Stimulated activated naive CD8-positive, alpha-beta T cell treated with anti-CD3 and anti-CD28 coated beads, Interleukin-15, Interleukin-2, amounts not matched to agents 100 U/mL and 50 U/mL, for 24 hours (primary cell): Measurements from ENCODE around the gene CNOT6L.

Experiments
- ATAC-seq: fragments of 150-1000 bp; cut with Tn5 transposase; one replicate; pipeline ENCODE4 v1.10.0; 2021
- DNase-seq: peaks from one replicate; pipeline ENCODE4 v3.0.0; 2021

The CNOT6L gene

DNA sequence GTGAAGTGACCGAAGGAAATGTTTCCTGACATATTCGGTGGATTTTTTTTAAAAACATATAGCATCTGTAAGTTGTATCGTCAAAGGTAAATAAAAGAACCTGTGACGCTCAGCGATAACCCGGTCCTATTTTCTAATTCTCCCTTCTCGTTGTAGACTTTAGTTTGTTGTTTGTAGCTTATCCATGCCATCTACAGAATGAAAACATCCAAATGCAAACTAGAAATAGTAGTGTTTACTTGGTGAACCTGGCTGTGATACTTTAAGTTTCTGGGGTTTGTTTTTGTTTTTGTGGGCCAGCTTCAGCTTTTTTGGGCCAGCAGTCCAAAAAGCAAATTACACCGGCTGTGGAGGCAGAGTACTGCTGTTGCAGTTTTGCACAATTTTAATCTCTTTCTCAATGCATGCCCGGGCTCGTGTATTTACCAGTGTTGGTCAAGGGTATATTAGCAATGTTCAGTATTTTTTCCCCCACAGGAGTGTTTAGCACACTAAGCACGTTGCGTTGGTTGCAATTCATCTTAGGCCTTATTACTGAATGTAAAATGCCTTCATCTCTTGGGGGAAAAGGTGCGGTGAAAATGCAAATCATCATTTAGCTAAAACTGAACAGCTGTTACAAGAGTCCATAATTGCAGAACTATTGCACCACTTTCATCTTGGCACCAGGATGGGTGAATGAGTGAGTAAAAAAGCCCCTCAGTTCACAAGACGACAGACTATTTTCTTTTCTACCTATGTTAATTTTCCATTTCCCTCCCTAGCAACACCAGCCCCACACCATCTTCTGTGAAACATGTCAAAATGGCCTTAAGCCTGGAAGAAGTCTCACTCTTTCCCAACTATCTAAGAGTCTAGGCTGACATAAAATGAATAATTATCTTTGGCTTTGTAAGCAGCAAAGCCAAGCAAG lies 1.7 kb upstream of the CNOT6L start:
- peak; percentile 7 for ATAC-seq
- DNase-seq, result no peak

DNA sequence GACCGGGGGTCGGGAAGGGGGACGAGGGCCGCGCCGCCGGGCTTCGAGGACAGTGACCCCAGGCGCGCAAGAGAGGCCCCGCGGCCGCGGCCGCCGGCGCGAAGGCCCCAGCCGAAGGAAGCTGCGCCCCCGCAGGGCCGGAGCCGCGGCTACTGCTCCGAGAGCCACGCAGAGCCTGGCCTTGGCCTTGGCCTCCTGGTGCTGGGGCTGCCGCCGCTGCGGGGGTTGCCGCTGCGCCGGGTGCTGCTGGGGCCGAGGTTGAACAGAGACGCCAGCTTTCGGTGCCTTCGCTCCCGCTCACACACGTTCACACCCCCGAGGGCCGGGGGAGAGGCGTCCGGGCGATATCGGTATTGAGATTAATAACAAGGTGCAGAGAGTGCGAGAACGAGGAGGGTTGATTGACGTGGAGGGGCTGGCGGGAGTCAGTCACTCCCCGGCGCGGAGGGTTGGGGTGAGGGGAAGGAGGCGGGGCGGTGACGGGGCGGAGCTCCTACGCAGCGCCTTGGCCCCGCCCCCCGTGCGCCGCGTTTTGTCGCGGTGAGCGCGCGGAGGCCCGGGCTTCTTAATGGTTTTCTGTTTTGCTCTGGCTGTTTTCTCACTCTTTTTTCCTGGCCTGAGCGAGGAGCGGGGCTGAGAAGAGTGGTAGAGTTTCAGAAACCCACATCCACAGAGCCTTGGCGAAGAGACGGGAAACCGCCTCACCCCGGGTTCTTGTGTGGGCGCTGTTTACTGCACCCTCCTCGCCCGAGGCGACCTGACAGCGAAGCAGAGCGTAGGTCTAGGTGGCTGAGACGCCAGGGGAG lies 878 bp upstream of the CNOT6L start:
- ATAC-seq (peak; percentile 86), DNase-seq (peak; percentile 98)

DNA sequence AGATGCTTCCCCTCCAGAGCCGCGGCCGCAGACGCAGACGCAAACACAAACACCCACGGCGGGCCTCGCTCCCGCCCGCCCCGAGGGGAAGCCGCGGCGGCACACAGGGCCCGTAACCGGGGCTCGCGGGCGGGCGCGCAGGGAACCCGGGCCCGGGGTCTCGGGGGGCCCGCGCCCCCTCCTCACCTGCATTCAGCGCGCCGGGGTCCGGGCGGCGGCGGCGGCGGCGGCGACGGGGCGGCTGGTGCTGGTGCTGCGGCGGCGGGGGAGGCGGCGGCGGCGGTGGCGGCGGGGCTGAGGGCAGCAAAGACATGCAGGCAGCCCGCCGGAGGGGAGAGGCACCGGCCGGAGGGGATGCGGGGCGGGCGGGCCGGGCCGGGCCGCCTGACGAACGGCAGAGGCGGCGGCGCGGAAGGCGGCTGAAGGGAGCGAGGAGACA lies 255 bp upstream of the CNOT6L start:
- ATAC-seq, result peak; percentile 3
- peak; percentile 49 for DNase-seq

DNA sequence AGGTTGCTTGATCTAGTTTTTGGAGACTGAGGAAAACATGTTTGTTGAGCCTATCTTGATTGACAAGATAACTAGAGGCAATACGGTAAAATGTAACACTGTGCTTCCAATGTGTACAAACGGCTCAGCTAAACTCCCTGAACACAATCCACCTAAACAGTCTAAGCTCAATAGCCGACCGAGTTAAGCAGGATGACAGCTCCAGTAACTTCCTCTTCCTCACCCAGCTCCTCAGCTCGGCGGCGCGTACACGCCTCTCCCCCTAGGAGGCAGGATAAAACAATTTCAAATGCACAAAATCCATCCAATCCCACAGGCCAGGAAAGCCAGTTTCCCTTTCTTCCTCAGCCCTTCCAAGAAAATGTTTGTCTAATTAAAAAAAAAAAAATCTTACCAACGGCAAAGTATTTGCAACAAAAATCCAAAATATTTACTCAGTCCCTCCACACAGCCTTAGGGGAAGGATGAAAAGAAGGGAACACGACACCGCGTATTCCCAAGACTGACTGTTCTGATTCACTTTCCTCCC lies 1.0 kb downstream of the CNOT6L start:
- ATAC-seq, result peak; percentile 29
- DNase-seq, result peak; percentile 56

DNA sequence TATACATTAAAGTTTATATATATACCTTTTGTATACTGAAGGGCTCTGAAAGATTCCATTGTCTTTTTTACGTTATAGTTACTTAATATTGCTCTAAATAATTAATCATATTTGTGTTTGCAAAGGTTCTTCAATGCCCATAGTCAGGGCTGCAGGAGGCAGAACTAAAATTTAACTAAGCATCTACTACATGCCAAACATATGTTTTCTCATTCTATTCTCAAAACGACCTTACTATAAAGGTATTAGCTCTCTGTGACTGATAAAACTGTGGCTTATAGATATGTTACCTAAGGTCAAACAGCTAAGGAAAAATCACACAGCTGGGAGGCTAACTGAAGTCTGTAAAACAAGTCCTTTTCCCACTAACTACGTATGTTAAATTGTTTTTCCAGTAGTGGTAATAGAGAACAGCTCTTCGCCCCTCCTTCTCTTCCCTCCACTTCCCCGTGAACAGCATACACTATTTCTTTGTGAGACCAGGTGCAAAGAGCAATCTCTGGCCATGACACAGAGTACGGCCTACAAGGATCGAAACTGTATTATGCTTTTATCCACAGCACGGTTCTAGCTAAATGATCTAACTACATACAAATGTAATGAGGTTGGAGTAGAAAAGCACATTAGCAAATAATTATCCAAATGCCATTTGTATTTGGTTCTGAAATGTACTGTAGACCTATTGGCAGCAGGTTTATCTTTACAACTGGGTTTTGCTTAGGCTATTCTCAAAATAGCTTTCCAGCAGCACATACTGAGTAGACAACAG lies 1.7 kb downstream of the CNOT6L start:
- no peak for ATAC-seq
- no peak for DNase-seq

DNA sequence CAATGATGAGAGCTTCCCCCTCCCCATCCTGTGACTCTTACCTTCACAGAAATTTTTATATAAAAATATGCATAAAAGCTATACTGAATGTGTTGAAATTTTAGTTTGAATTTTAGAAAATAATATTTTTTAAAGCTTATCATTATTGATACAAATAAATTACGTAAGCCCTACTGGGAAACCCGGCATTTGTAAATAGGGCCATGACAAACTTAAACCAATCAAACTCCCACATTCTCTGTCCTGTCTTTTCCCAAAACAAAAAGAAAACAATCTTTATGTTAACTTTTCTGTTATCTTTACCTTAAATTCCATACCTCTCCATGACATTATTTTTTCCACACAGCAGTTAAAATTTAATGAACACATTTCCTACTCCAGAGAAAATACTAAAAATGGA lies 2.6 kb downstream of the CNOT6L start:
- ATAC-seq (no peak), DNase-seq (no peak)

DNA sequence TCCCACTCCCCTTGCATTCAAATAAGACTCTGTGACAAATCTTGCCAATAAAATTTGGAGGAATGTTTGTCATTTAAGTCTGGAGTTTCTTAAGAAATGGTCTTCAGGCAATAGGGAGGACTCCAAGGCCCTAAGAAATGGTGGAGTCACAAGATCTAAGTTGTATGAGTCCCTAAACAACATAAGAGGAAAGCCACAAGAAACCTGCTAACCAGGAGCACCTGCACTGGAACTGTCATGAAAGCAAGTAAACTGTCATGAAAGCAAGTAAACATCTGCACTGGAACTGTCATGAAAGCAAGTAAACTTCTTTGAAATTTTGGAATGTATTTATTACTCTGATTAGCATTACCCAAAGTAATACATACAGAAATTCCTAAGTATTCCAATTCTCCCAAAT lies 3.5 kb downstream of the CNOT6L start:
- no peak for DNase-seq
- no peak for ATAC-seq

DNA sequence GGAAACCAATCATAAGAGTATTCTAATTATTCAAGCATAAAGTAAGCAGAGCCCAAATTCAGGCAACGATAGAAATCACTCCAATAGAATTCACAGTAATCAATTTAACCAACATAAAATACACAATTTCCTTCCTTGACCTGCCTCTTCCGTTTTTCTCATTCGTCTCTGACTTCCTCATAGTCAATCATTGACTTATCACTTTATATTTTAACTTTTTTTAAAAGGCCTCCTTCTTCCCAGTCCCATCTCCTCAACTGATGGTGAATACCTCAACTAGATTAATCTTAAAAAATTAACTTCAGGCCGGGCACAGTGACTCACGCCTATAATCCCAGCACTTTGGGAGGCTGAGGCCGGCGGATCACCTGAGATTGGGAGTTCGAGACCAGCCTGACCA lies 13.3 kb downstream of the CNOT6L start:
- ATAC-seq (no peak), DNase-seq (no peak)

DNA sequence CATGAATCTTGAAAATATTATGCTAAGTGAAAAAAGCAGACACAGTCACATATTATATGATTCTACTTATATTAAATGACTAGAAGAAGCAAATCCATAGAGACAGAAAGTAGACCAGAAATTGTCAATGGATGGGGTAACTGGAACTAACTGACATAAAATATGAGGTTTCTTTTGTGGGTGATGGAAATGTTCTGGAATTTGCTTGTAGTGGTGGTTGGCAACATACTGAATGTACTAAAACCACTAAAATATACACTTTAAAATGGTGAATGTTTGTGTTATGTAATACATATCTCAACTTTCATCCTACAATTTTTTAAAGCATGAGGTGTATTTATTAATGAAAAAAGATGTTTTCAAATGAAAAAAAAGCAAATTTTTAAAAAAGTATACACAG lies 14.7 kb downstream of the CNOT6L start:
- DNase-seq, result no peak
- ATAC-seq, result no peak

DNA sequence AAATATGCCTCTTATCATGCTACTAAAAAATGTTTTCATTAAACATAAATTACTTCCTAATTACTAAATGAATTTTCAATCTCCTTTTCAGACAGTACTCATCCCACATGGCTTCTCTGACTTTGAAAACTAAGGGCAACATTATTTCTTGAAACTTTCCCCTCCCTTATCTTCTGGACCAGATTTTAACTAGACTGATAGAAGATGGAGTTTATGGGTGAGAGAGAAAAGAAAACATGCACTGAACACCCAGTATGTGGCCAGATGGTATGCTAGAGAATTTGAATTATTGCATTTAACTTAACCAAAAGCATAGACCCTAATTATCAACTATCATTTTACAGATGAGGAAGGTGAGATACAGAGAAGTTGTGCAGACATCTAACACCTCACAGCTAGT lies 16.8 kb downstream of the CNOT6L start:
- DNase-seq, result no peak
- no peak for ATAC-seq

DNA sequence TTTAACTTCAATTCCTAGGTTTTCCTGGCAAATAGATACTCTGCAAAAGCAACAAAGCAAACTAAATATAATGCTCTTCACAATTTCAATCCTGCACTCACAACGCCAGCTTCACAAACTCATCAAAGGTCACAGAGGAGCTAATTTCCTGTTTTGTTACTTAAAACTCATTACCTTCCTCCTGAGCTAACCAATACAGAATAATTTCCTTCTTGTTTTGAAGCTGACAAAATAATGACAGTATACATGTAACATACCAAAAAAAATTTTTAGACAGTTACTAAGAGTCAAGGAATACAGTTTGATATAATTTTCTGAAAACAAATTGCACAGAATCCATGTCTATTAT lies 17.9 kb downstream of the CNOT6L start:
- ATAC-seq (peak; percentile 57), DNase-seq (no peak)

DNA sequence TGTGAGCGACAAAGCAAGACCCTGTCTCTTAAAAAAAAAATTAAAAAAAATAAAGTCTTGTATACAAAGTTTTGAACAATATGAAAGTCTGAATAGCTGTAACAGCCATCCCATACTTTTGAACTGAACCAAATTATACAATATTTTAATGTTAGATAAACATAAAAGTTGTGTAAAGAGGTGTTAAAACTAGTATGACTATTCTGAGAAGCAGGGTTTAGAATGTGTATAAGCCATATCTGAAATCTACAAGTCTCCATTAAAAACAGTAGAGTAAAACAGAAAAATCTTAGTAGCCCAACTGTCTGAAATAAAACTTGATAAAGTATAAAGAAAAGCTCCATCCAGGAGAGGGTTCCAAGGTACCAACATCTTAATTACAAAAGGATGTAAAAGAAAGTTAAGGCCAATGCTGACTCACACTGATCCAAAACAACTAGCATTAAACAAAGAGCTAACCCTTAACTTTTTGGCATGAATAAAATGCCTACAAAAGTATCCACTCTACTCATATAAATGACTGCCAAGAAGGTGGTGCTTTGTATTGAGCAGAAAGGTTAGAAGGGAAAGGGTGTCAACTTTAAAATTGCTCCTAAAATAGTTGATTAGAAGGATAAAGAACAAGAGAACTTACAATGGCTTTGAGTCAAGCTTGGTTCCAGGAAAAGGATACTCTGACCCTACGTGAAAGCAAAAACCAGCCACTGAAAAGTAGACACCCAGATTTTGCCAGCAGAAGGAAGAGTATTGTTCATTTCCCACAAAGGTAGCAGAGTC lies 18.5 kb downstream of the CNOT6L start:
- DNase-seq, result no peak
- ATAC-seq, result peak; percentile 21

DNA sequence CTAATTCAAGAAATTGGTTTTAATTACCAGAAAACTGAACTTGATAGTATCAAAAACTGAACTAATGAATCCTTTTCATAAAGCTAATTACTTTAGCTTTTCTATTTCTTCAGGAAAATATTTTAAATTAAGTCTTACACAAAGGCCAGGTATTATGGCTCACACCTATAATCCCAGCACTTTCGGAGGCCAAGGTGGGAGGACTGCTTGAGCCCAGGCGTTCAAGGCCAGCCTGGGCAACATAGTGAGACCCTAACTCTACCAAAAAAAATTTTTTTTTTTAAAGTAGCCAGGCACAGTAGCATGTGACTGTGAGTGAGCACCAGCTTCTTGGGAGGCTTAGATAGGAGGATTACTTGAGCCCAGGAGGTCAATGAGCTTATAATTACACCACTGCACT lies 19.1 kb downstream of the CNOT6L start:
- ATAC-seq (no peak), DNase-seq (no peak)

DNA sequence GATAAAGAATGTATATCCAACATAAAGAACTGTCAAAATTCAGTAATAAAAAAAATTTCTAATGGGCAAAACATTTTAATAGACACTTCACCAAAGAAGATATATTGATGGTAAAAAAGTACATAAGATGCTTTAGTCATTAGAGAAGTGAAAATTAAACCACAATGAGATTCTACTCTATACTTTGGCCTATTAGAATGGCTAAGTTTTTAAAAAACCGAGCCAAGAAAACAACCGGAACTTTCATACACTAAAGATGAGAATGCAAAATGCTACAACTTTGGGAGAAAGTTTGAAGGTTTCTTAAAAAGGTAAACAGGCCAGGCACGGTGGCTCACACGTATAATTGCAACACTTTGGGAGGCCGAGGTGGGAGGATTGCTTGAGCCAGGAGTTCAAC lies 20.8 kb downstream of the CNOT6L start:
- ATAC-seq, result no peak
- DNase-seq, result no peak

DNA sequence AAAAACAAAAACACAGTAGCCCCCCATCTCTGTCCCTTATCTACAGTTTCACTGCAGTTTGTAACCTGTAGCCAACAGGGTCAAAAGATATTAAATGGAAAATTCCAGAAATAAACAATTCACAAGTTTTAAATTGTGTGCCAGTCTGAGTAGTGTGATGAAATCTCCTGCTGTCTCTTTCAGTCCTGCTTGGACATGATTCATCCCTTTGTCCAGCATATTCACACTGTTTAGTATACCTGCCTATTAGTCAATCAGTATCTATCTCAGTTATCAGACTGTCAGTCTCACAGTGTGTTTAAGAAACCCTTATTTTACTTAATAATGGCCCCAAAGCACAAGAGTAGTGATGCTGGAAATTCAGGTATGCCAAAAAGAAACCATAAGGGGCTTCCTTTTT lies 21.9 kb downstream of the CNOT6L start:
- DNase-seq (no peak), ATAC-seq (no peak)

DNA sequence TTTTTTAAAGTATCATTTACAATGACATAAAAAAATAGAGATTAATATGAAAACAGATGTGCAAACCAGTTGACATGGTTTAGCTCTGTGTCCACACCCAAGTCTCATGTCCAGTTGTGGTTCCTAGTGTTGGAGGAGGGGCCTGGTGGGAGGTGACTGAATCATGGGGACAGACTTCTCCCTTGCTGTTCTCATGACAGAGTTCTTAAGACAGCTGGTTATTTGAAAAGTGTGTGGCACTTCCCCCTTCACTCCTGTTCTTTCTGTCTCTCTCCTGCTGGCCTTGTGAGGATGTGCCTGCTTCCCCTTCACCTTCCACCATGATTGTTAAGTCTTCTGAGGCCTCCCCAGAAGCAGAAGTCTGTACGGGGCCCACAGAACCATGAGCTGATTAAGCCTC lies 23.8 kb downstream of the CNOT6L start:
- DNase-seq (no peak), ATAC-seq (no peak)

DNA sequence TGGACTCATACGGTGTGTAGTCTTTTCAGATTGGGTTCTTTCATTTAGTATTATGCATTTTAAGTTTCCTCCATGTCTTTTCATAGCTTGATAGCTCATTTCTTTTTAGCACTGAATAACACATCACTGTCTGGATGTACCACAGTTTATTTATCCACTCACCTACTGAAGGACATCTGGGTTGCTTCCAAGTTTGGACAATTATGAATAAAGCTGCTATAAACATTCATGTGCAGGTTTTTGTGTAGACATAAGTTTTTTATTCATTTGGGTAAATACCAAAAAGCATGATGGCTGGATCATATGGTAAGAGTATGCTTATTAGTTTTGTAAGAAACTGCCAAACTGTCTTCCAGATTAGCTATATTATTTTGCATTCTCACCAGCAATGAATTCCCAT lies 29.0 kb downstream of the CNOT6L start:
- no peak for ATAC-seq
- no peak for DNase-seq

DNA sequence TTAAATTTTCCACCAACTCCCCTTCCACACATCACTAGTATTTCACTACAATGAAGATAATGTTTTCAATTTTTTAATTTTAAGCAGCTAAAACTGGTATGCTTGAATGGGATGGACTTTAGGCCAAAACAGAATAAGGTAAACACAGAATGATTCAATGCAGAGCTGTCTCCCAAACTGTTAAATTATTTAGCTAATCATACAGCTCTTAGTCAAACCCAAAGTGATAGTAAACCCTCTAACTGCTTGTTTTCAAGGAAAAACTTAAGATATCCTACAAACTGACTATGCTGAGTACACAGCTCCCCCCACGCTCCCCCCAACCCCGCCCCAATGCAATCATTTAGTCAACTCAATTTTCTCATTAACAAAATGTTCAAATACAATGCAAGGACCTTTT lies 30.2 kb downstream of the CNOT6L start:
- no peak for ATAC-seq
- no peak for DNase-seq

DNA sequence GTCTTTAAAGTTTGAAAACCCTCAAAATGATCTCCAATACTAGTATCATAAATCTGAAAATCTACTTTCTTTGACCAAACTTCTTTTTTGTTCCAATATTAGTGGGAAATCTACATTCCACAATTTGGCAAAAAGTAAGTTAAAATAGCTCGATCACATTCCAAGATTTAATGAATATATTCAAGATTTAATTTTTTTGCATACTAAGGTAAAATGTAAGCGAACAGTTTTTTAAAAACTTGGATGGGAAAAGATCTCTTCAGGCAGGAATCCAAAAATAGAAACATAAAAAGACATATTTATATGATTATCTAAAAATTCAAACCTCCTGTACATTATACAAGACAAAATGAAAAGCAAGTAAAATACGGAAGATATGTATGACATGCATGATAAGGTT lies 31.2 kb downstream of the CNOT6L start:
- ATAC-seq (no peak), DNase-seq (no peak)

DNA sequence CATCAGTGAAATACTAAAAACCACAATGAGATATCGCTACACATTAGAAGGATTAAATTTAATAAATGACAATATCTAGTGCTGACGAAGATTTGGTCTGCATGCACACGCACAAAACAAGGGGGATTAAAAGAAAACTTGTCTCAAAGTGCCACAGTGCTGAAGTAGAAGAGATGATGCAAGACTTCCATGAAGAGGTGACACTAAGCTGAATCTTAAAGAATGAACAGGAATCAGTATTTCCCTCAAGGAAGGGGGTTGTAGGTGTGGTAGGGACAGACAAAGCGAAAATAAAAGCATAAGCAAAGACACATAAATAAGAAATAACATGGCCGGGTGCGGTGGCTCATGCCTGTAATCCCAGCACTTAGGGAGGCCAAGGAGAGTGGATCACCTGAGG lies 33.5 kb downstream of the CNOT6L start:
- DNase-seq (no peak), ATAC-seq (peak; percentile 23)

DNA sequence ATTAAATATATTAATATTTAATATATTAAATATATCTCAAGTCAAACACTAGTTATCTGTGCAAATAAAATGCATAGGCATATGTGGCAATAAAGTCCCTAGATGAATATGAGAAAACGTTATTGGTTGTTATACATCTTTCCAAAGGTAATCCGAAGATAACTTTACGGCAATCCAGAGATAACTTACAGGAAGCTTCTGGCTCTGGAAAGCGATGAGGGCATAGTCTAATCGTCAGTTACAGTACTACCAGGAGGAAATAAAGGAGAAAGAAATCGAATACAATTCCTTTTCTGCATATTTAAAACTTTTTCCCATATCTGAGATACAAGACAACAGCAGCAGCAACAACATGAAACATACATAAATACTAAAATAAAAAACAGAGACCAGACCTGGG lies 35.3 kb downstream of the CNOT6L start:
- ATAC-seq (no peak), DNase-seq (no peak)
